Inferior parietal cortex (tissue), 1 donor: ENCODE measurements around the gene PRDM4.
"Not testable (repeated sequence)": the region's sequence is repeated elsewhere in the genome, so short reads cannot be mapped to it uniquely, and the experiment has no call there.

Source experiments
- DNase-seq: peaks from one replicate; pipeline ENCODE4 v3.0.0-alpha.2; 2016; ENCODE audit errors: extremely low spot score

The PRDM4 gene

GRCh38 chr12:107695772-107696171, 65.2 kb downstream of the PRDM4 start:
- DNase-seq: not testable (repeated sequence)

- peak; percentile 97 for DNase-seq
Observed at GRCh38 chr12:107685360-107686248, 75.3 kb downstream of the PRDM4 start, which contains the start of gene PWP1. PWP1 (plus strand) TSS chr12:107685799; CDS start chr12:107685900, 101 bp downstream.

- peak; percentile 25 for DNase-seq
Observed at GRCh38 chr12:107684990-107685359, 76.0 kb downstream of the PRDM4 start.

GRCh38 chr12:107684029-107684795, 76.7 kb downstream of the PRDM4 start:
- DNase-seq: no peak
